ENCODE data around the gene CADPS2.

GRCh38 chr7:122689346-122690109 lies 196.7 kb downstream of the CADPS2 start:
- TF ChIP-seq SMC3 (IDR thresholded peaks at IDR 0.05; ENCODE audit: low read depth, low read length) (no peak), POLR2A (IDR thresholded peaks at IDR 0.05; ENCODE audit: low read depth, low read length) (no peak), CTCF (conservative IDR thresholded peaks at IDR 0.05; ENCODE audit: low read depth, low read length) (no peak), RCOR1 (IDR thresholded peaks at IDR 0.05; ENCODE audit: insufficient replicate concordance, low read length) (no peak), CHD1 (IDR thresholded peaks at IDR 0.05; ENCODE audit: low read depth, low read length) (no peak), USF2 (IDR thresholded peaks at IDR 0.05; ENCODE audit: low read depth, low read length) (no peak), MAZ (IDR thresholded peaks at IDR 0.05; ENCODE audit: borderline replicate concordance, low read depth, low read length) (no peak), MXI1 (IDR thresholded peaks at IDR 0.05; ENCODE audit: borderline replicate concordance, low read depth, low read length) (no peak)
